Stimulated activated CD8-positive, alpha-beta memory T cell treated with anti-CD3 and anti-CD28 coated beads, Interleukin-15, amount 100 ng/mL, for 1 hour (primary cell): ENCODE measurements around the gene UCK1.

ENCODE experiments used
- DNase-seq: peaks from one replicate; pipeline ENCODE4 v3.0.0-alpha.2; 2020; ENCODE audit warnings: low read depth

The UCK1 gene

DNA sequence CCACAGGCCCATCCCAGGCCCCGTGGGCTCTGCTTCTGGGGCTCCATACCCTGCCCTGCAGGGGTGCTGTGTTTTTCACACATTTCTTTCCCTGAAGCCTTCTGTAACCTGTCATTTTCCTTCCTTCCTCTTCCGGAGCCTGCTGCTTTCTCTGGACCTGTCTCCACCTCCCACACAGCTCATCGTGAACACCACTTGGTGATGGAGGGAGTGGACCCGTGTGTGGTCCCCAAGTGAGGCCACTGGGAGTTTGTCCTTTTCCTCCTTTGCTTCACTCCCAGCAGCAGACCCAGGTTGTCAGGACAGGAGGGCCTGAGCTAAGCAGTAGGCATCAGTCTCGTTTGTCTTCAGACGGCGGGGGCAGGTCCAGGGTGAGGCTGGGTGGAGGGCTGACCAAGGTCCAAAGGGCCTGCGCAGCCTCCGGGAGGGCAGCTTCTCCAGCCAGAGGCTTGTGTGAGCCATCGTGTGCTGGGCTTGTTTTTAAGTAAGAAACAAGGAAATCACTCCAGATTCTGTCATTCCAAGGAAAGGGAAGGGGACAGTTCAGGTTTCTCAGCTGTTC lies 34.1 kb downstream of the UCK1 start:
- no peak for DNase-seq

DNA sequence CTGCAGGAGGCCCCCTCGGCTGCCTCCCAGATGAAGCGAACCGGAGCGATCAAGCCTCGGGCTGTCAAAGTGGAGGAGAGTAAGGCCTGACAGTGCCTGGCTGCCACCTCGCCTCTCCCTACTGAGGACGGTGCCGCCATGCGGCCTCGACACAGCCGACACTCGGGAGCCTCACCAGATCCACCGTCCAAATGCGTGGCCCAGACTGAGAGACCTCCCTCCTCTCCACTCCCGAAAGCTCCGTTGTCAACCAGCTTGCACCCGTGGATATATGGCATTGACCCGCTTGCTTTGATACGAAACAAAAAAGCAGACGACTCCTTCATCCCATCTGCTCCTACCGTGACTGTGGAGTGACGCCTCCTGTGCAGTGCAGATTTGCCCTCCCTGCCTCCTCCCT lies 35.3 kb downstream of the UCK1 start:
- no peak for DNase-seq

DNA sequence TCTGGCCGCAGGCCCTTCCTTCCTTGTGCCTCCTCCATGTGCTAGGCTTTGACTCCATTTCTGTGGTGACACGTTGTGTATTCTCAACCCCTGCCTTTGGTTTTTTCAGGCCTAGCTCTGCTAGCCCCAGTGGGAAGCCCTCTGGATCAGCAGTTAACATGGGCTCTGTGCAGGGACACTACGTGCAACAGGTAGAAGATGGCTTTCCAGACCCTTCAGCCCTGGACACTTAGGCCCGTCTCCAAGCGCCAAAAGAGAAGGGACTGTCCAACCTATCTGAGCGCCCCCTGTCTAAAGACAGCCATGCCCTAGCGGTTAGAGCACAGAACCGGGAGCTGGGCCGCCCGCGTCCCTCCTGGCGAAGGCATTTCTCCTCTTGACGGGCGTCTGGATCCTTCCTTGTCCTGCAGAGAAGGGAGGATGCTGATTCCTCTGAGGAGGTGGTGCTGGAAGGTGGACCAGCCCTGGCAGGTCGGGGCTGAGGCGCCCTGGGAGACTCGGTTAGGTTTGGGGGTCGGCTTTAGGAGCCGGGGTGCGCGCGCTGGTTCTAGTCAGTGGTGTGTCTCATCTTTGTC lies 36.7 kb downstream of the UCK1 start:
- DNase-seq: no peak

DNA sequence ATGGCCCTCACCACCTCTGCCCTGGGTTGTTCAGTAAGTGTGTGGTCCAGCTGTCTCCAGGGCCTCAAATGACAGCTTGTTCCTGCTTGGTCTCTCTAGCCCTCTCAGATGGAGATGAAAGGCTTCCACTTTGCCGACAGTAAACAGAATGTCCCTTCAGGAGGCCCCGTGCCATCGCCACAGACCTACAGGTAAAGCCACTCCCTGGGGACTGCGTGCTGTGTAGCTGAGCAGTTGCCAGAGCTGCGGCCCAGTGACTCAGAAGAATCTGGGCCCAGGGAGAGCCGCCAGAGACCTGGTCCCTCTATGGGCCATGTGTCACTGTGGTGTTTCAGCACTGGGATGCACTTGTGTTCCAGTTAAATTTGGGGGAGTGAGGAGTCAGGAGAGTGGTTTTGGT lies 39.0 kb downstream of the UCK1 start:
- DNase-seq: no peak

DNA sequence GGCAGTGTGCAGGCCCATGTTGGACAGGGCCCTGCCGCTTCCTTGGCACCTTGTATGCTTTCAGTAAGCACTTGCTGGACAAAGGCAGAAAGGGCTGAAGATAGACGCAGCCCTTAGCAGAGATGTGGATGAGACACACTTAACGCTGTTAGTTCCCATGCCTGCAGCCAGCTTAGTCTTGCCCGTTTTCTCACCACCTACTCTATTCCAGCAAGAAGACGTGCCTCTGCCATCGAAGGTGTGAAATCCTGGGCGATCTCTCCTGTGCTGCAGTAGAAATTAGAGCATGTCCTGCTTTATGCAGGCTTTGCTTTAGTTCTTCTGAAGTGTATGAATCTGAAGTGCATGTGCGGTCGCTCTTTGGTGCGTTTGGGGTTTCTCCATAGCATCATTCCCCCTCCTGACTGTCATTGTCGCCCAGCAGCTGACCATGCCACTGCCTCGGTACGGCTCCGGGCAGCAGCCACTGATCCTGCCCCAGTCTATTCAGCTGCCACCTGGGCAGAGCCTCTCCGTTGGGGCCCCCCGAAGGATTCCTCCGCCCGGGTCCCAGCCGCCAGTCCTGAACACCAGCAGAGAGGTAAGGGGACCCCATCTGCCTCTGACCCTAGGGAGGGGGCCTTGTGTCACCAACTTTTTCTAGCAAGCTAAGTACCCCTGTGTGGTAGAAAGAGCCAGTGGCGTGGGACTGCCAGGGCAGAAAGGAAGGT lies 39.9 kb downstream of the UCK1 start:
- no peak for DNase-seq

DNA sequence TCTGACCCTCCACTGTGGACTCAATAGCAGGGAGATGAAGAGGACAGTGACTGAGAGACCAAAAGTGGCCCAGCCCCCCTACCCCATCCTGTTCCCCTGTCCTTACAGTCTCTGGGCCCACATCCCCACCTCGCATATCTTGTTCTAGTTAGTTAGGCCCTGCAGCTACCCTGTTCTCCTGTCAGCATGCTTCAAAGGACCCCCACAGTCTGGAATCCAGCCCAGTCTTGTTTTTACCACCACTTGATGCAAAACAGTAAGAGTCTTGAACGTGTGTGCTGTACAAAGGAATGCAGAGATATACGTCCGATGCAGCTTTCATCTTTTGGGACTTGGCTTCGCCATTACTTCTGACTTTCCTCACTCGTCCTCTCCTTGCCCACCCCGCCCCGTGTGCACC lies 40.5 kb downstream of the UCK1 start:
- no peak for DNase-seq

DNA sequence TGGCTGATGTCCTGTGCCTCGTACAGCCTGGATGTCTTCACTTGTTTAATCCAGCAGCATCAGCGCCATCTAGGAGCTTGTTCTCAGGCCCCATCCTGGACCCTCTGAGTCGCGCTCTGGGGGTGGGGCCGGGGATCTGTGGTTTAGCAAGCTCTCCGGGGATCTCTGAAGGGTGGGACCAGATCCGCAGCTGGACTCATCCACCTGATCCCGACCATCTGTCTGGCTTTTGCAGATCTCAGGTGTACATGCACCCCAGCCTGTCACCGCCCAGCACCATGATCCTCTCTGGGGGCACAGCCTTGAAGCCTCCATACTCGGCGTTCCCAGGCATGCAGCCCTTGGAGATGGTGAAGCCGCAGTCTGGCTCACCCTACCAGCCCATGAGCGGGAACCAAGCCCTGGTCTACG lies 43.4 kb downstream of the UCK1 start:
- no peak for DNase-seq

DNA sequence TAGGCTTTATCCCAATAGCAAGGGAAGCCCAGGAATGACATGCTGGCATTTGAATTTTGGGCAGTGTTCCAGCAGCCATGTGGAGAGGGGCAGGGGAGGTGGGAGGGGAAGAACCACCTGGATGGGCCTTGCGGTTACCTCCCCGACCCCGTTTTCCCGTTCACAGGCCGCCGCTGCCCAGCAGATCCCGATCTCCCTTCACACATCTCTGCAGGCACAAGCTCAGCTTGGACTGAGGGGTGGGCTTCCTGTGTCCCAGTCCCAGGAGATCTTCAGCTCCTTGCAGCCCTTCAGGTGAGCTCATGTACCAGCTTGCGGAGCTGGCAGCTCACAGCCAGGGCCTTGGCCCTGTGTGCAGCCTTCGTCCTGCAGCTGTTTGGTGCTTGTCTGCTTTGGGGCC lies 44.1 kb downstream of the UCK1 start:
- no peak for DNase-seq

DNA sequence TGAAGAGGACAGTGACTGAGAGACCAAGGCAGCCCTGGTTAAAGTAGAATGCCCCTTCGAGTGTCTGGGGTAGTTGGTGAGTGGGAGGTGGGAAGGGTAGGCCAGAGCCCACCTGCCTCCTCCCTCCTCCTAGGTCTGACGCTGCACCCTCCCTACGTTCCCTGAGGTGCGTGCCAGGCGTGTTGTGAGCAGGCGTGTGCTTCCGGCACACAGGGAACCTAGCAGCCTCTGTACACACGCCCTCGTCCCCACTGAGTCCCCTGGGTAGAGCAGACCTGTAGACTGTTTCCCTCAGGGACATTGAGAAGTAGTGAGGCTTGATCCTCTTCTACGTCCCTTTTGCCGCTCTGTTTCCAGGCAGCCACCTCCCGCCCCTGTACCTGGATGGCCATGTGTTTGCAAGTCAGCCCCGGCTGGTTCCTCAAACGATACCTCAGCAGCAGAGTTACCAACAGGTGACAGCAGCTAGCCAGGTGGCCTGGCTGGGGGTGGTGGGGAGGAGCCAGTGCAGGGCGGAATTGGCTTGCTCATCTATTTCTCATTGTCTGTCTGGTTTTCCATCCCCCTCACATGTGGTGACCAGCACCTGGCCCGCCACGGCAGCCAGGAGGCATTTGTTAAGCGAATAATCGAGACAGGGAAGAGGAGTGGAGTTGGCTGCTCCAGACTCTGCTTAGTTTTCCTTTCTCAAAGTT lies 45.2 kb downstream of the UCK1 start:
- DNase-seq: no peak

DNA sequence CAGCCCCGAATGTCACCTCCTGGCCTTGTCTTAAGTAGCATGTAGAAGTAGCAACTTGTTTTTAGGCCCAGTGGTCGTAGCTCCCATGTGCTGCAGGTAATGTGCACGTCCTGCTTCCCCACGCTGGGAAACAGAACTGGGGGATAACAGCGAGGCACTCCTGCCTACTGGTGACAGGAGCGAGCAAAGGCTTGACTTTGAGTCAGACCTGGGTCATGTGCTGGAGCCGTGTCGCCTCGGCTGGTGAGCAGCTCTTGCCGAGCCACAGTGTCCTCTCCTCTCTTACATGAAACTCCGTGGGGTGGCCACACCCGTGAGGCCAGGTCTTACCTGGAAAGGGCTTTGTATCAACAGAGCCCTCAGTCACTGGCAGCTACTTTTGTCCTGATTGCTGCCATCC lies 45.9 kb downstream of the UCK1 start:
- DNase-seq: no peak

DNA sequence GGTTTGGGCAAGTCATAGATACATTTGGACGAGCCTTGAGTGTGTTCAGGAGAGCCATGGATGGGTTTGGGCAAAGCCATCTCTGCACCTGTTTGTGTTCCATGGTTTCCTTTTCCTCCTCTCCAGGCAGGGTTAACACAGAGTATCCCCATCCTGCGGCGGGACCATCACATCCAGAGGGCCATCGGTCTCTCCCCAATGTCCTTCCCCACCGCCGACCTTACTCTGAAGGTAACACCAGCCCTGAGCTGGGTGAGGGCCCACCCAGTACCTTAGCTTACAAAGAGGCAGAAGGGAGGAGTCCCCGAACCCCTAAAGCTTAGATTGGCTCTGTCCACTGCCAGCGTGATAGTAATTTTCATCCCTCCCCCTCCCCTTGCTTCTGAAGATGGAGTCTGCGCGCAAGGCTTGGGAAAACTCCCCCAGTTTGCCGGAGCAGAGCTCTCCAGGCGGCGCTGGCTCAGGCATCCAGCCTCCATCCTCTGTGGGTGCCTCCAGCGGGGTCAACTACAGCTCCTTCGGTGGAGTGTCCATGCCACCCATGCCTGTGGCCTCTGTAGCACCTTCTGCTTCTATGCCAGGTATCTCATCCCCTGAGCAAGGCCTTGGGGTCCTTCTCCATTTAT lies 46.4 kb downstream of the UCK1 start:
- DNase-seq: no peak

DNA sequence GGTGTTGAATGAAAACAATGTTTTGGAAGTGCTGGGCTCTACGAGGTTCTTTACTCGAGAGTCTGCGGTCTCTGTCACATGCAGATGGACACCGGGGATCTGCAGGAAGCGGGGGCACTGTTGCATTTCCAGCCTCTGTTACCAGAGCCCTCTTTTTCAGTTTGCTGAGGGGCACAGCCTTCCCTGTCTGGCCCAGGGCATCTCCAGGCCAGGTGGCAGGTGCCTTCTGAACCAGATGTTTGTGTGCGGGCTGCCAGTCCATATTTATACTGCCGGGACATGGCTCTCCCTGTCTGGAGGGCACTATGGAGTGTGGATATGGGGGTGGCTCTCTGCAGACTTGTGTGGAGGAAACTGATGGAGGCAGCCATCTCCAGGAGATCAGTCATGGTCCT lies 47.0 kb downstream of the UCK1 start:
- DNase-seq: no peak

DNA sequence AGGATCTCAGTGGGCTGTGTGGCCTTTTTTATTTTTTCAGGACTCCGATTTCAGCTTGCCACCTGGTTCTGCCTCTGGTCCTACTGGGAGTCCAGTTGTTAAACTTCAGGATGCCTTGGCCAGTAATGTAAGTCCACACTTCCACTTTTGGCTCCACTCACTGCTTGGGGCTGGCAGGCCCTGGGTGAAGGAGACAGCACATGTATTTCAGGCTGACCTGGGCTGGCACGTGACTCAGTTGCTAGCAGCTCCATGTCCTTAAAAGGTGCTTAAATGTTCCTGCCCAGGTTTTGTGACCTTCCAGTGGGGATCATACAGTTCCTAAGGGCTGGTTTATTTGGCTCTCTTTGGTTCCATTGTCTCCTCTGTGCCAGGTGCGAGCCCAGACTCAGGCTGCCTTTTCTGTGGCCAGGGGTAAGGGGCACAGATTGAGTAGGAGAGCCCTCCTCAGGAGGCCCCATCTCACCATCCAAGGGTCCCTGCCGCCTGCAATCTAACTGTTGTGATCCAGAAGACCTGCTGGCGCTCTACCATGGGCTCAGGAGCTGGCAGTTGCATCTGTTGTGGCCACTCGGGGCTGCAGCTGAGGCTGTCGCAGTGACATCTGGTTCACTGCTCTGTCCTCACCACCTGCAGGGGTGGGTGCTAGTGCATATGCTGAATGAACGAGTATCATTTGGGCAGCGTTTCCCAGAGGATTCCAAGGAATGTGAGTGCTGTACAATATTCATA lies 47.6 kb downstream of the UCK1 start:
- no peak for DNase-seq

DNA sequence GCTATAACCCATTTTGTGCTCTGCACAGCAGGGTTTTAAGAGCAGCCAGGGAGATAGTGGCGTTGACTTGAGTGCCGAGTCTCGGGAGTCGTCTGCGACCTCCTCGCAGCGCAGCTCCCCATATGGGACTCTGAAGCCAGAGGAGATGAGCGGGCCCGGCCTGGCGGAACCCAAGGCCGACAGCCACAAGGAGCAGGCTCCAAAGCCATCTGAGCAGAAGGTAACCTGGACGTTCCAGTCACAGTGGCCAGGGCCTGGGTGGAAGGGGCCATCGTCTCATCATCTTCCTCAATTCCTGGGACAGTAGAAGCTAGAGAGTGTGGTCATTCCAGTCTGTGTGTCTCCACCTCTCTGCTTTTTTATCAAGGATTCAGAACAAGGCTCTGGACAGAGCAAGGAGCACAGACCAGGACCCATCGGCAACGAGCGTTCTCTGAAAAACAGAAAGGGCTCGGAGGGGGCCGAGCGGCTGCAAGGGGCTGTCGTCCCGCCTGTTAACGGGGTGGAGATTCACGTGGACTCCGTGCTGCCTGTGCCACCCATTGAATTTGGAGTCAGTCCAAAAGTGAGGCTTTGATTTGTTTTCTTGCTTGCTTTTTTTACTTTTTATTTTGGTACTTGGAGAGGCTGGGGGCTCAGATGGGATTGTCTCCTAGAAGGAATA lies 48.6 kb downstream of the UCK1 start:
- DNase-seq: no peak

DNA sequence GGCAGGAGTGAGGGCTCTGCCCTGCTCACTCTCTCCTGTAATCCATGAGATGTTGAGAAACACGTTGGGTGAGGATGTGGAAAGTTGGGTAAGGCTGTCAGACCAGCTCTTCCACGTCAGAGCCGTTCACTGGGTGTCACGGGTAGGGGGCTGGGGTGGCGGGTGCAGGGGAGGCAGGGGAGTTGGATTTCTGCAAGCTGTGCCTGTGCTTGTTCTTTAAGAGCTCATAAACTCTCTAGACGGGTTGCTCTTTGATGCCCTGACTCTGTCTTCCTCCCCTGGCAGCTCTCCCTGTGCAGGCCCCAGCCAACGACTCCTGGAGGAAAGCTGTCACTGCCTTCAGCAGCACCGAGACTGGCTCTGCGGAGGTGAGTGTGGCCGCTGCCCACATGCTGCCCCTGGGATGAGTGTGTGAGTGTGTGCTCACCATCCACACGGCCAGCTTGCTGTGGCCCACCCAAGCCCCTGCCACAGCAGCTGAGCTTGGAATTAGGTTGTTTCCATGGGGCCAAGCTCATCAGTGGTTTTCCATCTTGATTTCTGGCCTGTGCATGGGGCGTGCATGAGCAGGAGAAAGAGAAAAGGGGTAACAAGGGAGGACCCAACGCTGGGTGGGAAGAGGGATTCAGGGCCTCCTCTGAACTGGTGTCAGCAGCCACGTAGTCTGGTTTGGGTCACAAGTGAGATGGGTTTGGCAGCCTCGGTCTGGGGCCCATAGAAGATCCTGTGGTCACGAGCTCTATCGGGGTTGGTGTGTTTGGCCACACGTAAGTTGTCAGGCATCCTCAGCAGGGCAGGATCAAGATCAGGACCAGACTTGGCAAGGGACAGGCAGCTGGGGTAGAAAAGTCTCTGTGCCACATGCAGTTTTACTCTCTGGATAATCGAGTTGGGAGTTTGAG lies 49.4 kb downstream of the UCK1 start:
- no peak for DNase-seq

DNA sequence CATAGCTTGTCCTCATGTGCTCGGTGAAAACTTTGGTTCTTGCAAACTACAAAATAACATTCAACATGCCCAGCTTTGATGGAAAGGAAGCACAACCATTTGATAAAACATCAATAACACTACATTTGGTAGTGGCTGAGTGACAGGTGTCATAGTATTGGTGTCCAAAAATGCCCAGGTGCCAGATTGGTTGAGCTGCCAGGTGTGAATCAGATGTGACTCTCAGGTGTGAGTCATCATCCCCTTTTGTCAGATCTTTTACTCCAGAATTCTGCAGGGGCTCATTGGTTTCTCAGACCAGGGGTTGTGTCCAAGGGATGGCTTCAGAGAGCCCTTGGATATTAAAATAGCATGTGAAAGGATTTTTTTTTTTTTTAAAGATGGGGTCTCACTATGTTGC lies 50.8 kb downstream of the UCK1 start:
- no peak for DNase-seq

DNA sequence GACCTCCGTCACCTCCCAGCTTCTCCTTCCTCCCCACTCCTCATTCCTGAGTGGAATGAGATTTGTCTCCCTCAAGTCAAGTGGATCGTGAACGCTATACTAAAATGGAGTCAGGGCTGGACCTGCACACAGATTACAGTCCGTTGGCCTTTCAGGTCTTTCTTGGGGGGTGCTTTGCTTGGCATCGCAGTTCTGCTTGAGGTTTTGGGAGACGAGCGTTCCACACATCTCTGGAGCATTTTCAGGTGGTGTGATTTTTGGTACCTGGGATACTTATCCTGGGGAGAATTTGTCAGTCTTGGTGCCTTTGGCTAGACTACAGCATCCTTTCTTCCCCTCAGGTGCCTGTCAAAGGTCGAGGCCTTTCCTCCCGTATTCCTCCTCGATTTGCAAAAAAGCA lies 52.2 kb downstream of the UCK1 start:
- DNase-seq: no peak

DNA sequence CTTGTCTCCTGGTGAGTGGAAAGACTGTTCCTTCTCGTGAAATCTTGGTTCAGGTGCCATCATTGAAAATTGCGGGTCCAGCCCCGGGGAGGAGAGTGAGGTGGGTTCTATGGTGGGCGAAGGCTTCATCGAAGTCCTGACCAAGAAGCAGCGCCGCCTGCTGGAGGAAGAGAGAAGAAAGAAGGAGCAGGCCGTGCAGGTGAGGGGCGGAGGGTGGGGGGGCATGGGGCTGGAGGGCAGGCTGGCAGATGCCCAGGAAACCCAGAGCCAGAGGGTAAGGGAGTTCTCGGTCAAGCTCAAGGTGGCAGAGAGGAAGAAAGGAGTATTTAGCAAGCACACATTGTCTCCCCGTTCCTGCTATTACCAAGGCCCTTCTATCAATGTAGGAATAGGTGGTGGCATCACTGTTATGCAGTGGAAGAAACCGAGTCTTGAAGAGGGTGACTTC lies 52.6 kb downstream of the UCK1 start:
- DNase-seq: peak; percentile 30

DNA sequence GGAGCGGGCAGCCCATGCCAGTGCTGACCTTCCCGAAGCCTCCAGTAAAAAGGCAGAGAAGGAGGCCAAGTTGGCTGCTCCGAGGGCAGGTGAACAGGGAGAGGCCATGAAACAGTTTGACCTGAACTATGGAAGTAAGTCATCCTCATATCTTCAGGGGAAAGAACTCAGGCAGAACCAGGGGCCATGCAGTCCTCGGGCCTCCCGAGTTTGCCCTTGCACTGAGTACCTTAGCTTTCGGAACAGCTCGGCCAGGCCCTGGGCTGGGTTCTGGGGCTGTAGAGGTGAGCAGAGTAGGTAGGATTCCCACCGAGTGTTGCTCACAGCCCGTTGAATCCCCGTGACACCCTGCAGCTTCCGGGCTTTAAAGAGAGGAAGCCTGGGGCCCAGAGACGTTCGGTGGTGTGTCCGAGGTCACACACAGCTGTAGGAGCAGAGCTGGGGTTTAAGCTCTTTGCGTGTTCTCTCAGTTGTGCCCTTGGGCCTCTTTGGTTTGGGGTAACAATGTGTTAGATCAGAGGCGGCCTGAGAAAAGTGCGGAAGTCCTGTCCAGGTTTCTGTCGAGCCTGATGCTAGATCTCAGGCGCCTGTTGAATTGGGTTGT lies 53.1 kb downstream of the UCK1 start:
- no peak for DNase-seq

DNA sequence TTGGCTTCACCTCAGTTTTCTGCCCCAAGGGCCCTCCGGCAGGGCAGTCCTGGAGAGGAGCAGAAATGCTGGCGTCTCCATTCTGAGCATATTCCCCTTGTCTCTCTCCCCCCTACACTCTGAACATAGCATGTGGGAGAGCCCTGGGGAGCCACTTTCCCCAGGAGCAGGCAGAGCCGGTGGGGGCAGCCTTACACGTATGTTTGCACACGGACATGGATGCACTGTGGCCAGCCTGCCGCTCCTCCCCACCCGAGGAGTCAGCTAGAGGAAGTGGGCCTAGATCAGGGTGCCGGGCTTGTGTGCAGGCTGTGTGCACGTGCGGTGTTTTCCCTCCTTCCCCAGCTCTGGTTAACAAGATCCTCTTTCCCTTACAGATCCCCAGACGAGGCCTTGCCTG lies 53.7 kb downstream of the UCK1 start:
- DNase-seq: no peak
